Ishikawa (cell line): Measurements from ENCODE around the gene CX3CL1.

Experiments
- CEBPB ChIP-seq: IDR thresholded peaks from 2 replicates; pipeline ENCODE4 v1.6.1; 2012
- CREB1 ChIP-seq: IDR thresholded peaks from 2 replicates; pipeline ENCODE4 v1.6.1; 2012; ENCODE audit warnings: low read depth
- EGR1 ChIP-seq: IDR thresholded peaks from 2 replicates; pipeline ENCODE4 v1.6.1; 2012
- EP300 ChIP-seq: IDR thresholded peaks from 2 replicates; pipeline ENCODE4 v1.6.1; 2012; ENCODE audit warnings: borderline replicate concordance
- FOXM1 ChIP-seq: IDR thresholded peaks from 2 replicates; pipeline ENCODE4 v1.6.1; 2012; ENCODE audit warnings: low read depth, borderline replicate concordance
- NFIC ChIP-seq: IDR thresholded peaks from 2 replicates; pipeline ENCODE4 v1.6.1; 2012
- RAD21 ChIP-seq: IDR thresholded peaks from 2 replicates; pipeline ENCODE4 v1.6.1; 2012; ENCODE audit warnings: low read depth
- TAF1 ChIP-seq: IDR thresholded peaks from 2 replicates; pipeline ENCODE4 v1.6.1; 2012; ENCODE audit warnings: low read depth, mild to moderate bottlenecking
- TEAD4 ChIP-seq: IDR thresholded peaks from 2 replicates; pipeline ENCODE4 v1.6.1; 2012
- USF1 ChIP-seq: IDR thresholded peaks from 2 replicates; pipeline ENCODE4 v1.6.1; 2012
- ZBTB7A ChIP-seq: IDR thresholded peaks from 2 replicates; pipeline ENCODE4 v1.6.1; 2012; ENCODE audit warnings: low read depth
- TF ChIP-seq, protein P1 (sequence below): IDR thresholded peaks from 2 replicates; pipeline ENCODE4 v1.6.1; 2012; ENCODE audit warnings: low read depth, mild to moderate bottlenecking
- TF ChIP-seq, protein P2 (sequence below): IDR thresholded peaks from 2 replicates; pipeline ENCODE4 v1.6.1; 2012

GRCh38 chr16:57384248-57385070 is 12.2 kb downstream of the CX3CL1 start:
- TF ChIP-seq TEAD4 (no peak), RAD21 (no peak), ZBTB7A (no peak), TAF1 (no peak), CREB1 (no peak), EP300 (no peak), CEBPB (no peak), FOXM1 (no peak), EGR1 (no peak), USF1 (no peak), NFIC (no peak)
- TF ChIP-seq, protein P1, sequence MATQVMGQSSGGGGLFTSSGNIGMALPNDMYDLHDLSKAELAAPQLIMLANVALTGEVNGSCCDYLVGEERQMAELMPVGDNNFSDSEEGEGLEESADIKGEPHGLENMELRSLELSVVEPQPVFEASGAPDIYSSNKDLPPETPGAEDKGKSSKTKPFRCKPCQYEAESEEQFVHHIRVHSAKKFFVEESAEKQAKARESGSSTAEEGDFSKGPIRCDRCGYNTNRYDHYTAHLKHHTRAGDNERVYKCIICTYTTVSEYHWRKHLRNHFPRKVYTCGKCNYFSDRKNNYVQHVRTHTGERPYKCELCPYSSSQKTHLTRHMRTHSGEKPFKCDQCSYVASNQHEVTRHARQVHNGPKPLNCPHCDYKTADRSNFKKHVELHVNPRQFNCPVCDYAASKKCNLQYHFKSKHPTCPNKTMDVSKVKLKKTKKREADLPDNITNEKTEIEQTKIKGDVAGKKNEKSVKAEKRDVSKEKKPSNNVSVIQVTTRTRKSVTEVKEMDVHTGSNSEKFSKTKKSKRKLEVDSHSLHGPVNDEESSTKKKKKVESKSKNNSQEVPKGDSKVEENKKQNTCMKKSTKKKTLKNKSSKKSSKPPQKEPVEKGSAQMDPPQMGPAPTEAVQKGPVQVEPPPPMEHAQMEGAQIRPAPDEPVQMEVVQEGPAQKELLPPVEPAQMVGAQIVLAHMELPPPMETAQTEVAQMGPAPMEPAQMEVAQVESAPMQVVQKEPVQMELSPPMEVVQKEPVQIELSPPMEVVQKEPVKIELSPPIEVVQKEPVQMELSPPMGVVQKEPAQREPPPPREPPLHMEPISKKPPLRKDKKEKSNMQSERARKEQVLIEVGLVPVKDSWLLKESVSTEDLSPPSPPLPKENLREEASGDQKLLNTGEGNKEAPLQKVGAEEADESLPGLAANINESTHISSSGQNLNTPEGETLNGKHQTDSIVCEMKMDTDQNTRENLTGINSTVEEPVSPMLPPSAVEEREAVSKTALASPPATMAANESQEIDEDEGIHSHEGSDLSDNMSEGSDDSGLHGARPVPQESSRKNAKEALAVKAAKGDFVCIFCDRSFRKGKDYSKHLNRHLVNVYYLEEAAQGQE: no peak
- TF ChIP-seq, protein P2, sequence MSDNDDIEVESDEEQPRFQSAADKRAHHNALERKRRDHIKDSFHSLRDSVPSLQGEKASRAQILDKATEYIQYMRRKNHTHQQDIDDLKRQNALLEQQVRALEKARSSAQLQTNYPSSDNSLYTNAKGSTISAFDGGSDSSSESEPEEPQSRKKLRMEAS: no peak
